H1 (cell line): ENCODE data around the gene CSTF3. TPM values are rescaled to one million over a fixed set of nuclear protein-coding genes. Genes with fewer than 3 reads are reported as not detected.

Experiments used
- RAD21 ChIP-seq, 2 experiments: IDR thresholded peaks in 1 of 2; conservative IDR thresholded peaks in 1 of 2; 2 replicates each; pipeline ENCODE4 v1.6.1; 2011; ENCODE audit warnings: low read depth in 2 of 2, low read length in 2 of 2, improper control_type of control experiment in 1 of 2, inconsistent platforms in 1 of 2, mild to moderate bottlenecking in 1 of 2, moderate library complexity in 1 of 2
- TAF7 ChIP-seq: optimal IDR thresholded peaks from 2 replicates; pipeline ENCODE3; 2011; ENCODE audit warnings: low read depth, mild to moderate bottlenecking, inconsistent platforms, low read length, moderate library complexity, borderline replicate concordance
- TEAD4 ChIP-seq: IDR thresholded peaks from 2 replicates; pipeline ENCODE4 v1.6.1; 2012; ENCODE audit warnings: low read depth, low read length, inconsistent platforms, mixed read lengths
- polyA plus RNA-seq, 7 experiments: library from polyadenylated mRNA; depleted of rRNA in 3 of 7; stranded (reverse) in 5 of 7; unstranded in 2 of 7; fragments of >200 nt in 5 of 7; fragments of 200-250 nt in 2 of 7; gene quantifications; 1 replicate in 5 of 7; 2 replicates in 1 of 7; 4 replicates in 1 of 7; pipeline versions ENCODE4 v1.2.1 to v1.2.3, GENCODE V29; 2011 to 2013; ENCODE audit warnings: missing spikeins in 2 of 7, mixed read lengths in 2 of 7
- total RNA-seq: library from RNA; stranded (reverse); fragmentation: NEBNext Ultra II Directional; extraction: Animal tissue kit (Norgen Biotek cat#: 25700); gene quantifications from 2 replicates; pipeline ENCODE4 v1.2.1, GENCODE V29; 2021
- TF ChIP-seq, protein P1 (sequence below): fragments of 300-600 bp; sonication (generic); IDR thresholded peaks from 2 replicates; pipeline ENCODE4 v1.7.1; 2012; ENCODE audit warnings: low read length, moderate library complexity, mild to moderate bottlenecking, inconsistent platforms; ENCODE audit not compliant: insufficient replicate concordance

The CSTF3 gene
- total and polyA plus RNA-seq, 2 of the 8 experiments (the other 6 are each of a cell fraction or from before 2014, with no cell fraction given), result 22.3 to 54.7 TPM

GRCh38 chr11:33125025-33125424, 36.3 kb downstream of the CSTF3 start (continued):
- TF ChIP-seq, protein P1, sequence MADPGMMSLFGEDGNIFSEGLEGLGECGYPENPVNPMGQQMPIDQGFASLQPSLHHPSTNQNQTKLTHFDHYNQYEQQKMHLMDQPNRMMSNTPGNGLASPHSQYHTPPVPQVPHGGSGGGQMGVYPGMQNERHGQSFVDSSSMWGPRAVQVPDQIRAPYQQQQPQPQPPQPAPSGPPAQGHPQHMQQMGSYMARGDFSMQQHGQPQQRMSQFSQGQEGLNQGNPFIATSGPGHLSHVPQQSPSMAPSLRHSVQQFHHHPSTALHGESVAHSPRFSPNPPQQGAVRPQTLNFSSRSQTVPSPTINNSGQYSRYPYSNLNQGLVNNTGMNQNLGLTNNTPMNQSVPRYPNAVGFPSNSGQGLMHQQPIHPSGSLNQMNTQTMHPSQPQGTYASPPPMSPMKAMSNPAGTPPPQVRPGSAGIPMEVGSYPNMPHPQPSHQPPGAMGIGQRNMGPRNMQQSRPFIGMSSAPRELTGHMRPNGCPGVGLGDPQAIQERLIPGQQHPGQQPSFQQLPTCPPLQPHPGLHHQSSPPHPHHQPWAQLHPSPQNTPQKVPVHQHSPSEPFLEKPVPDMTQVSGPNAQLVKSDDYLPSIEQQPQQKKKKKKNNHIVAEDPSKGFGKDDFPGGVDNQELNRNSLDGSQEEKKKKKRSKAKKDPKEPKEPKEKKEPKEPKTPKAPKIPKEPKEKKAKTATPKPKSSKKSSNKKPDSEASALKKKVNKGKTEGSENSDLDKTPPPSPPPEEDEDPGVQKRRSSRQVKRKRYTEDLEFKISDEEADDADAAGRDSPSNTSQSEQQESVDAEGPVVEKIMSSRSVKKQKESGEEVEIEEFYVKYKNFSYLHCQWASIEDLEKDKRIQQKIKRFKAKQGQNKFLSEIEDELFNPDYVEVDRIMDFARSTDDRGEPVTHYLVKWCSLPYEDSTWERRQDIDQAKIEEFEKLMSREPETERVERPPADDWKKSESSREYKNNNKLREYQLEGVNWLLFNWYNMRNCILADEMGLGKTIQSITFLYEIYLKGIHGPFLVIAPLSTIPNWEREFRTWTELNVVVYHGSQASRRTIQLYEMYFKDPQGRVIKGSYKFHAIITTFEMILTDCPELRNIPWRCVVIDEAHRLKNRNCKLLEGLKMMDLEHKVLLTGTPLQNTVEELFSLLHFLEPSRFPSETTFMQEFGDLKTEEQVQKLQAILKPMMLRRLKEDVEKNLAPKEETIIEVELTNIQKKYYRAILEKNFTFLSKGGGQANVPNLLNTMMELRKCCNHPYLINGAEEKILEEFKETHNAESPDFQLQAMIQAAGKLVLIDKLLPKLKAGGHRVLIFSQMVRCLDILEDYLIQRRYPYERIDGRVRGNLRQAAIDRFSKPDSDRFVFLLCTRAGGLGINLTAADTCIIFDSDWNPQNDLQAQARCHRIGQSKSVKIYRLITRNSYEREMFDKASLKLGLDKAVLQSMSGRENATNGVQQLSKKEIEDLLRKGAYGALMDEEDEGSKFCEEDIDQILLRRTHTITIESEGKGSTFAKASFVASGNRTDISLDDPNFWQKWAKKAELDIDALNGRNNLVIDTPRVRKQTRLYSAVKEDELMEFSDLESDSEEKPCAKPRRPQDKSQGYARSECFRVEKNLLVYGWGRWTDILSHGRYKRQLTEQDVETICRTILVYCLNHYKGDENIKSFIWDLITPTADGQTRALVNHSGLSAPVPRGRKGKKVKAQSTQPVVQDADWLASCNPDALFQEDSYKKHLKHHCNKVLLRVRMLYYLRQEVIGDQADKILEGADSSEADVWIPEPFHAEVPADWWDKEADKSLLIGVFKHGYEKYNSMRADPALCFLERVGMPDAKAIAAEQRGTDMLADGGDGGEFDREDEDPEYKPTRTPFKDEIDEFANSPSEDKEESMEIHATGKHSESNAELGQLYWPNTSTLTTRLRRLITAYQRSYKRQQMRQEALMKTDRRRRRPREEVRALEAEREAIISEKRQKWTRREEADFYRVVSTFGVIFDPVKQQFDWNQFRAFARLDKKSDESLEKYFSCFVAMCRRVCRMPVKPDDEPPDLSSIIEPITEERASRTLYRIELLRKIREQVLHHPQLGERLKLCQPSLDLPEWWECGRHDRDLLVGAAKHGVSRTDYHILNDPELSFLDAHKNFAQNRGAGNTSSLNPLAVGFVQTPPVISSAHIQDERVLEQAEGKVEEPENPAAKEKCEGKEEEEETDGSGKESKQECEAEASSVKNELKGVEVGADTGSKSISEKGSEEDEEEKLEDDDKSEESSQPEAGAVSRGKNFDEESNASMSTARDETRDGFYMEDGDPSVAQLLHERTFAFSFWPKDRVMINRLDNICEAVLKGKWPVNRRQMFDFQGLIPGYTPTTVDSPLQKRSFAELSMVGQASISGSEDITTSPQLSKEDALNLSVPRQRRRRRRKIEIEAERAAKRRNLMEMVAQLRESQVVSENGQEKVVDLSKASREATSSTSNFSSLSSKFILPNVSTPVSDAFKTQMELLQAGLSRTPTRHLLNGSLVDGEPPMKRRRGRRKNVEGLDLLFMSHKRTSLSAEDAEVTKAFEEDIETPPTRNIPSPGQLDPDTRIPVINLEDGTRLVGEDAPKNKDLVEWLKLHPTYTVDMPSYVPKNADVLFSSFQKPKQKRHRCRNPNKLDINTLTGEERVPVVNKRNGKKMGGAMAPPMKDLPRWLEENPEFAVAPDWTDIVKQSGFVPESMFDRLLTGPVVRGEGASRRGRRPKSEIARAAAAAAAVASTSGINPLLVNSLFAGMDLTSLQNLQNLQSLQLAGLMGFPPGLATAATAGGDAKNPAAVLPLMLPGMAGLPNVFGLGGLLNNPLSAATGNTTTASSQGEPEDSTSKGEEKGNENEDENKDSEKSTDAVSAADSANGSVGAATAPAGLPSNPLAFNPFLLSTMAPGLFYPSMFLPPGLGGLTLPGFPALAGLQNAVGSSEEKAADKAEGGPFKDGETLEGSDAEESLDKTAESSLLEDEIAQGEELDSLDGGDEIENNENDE, result no peak
- no peak for TF ChIP-seq RAD21 (IDR thresholded peaks at IDR 0.05 in 1 of 2, conservative IDR thresholded peaks at IDR 0.05 in 1 of 2; ENCODE audit: low read depth in 2 of 2, low read length in 2 of 2)
- TF ChIP-seq TEAD4, result no peak
- TF ChIP-seq TAF7, result no peak
